Measurements from ENCODE around the gene GNAI3.

GNAI3 gene

DNA sequence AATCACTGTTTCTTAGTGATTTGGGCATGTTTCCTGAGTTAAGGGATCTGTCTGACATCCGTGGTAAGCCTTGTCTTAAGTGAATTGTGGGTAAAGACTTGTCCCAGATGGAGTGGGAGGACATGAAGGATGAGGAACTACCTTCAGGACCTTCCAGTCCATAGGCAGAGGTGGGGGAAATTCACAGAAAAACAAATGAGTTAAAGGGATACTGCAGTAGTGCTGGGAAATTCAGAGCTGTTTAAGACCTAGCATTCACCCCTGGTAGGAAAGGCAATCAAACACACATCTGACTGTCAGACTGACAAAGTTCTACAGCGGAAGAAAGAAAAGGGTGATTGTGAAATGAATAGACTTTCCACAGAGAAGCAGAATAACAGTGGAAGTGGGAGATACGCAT lies 68.0 kb downstream of the GNAI3 start:
- TF ChIP-seq, protein P1, sequence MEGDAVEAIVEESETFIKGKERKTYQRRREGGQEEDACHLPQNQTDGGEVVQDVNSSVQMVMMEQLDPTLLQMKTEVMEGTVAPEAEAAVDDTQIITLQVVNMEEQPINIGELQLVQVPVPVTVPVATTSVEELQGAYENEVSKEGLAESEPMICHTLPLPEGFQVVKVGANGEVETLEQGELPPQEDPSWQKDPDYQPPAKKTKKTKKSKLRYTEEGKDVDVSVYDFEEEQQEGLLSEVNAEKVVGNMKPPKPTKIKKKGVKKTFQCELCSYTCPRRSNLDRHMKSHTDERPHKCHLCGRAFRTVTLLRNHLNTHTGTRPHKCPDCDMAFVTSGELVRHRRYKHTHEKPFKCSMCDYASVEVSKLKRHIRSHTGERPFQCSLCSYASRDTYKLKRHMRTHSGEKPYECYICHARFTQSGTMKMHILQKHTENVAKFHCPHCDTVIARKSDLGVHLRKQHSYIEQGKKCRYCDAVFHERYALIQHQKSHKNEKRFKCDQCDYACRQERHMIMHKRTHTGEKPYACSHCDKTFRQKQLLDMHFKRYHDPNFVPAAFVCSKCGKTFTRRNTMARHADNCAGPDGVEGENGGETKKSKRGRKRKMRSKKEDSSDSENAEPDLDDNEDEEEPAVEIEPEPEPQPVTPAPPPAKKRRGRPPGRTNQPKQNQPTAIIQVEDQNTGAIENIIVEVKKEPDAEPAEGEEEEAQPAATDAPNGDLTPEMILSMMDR (IDR thresholded peaks at IDR 0.05; ENCODE audit: low read depth, low read length, missing control alignments): no peak
- DNase-seq: no peak
- no peaks in the 10 kb centered on the region for H3K36me3 ChIP-seq (replicated peaks)
- in situ Hi-C loops (cut with HindIII; ENCODE audit: low pct_ligation_motif_present, low sequenced_read_pairs): no loop called here
- H3K27ac ChIP-seq: peak overlapping the region; percentile 87
- H3K27me3 ChIP-seq (replicated peaks): no peaks in the 10 kb centered on the region
- no peak overlapping the region for H3K4me3 ChIP-seq (ENCODE audit: low read depth, low read length)

DNA sequence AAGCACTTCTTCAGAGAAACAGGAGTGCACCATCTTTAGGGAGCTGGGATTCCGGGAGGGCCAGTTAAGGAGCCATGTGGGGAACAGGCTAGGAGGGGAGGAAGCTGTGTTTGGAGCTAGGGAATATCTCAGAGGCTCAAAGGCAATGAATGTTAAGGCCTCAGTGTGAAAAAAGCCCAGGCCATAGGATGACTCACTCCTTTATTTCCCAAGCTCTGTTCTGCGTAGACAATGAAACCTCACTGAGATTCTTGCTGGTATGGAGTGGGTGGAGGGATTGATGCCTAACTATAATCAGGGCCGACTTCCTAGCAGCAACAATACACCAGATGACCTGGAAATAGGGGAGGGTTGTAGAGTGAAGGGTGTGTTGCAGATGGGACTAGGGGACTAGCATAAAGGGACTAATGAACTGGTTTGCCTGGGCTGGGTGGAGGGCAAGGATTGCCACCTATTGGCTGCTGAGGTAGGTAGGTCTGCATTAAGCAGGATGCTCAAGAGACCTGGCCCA lies 68.9 kb downstream of the GNAI3 start:
- DNase-seq: peak; percentile 92
- Histone ChIP-seq H3K27me3 (replicated peaks) (no peaks in the 10 kb centered on the region), H3K4me3 (ENCODE audit: low read depth, low read length) (no peak overlapping the region), H3K27ac (peak overlapping the region; percentile 87), H3K36me3 (replicated peaks) (no peaks in the 10 kb centered on the region)
- in situ Hi-C loops (cut with HindIII; ENCODE audit: low pct_ligation_motif_present, low sequenced_read_pairs): no loop called here
- TF ChIP-seq, protein P1 (IDR thresholded peaks at IDR 0.05; ENCODE audit: low read depth, low read length, missing control alignments): no peak

DNA sequence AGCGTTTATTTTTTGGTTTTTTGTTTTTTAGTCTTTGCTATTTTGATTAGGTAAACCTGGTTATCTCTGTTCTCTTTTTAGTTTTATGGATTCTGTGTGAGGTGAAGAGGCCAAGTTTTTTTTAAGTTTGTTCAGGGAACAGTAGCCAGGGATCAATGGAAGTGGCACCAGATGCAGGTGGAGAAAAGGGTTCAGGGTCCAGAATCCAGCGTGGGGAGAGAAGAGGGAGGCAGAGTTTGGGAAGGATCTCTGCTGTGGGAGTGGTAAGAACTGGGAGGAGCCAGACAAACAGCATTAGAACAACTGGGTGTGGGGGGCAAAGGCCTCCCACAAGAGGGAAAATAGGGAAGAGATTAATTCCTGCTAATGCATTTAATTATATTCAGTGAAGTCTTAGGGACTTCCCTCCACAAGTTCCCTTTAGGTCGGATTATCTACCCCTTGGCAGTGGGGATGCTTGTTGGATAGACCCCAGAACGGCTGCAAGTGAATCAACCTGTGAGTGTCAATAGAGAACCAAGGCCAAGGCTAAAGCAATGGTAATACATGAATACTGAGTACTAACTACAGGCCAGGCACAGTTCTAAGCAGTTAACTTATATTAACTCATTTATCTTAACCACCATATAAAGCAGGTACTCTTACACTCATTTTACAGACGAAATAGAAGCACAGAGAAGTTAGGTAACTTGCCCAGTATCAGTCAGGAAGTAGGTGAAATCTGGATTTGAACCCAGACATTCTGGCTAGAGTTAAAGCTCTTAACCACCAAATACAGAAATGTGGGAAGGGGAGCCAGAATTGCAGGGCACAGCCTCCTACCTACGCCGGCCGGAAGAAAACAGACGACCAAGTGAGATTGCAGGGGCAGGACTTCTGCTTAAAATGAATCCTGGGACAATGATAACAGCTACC lies 70.5 kb downstream of the GNAI3 start:
- H3K36me3 ChIP-seq (replicated peaks): no peaks in the 10 kb centered on the region
- no peak for DNase-seq
- in situ Hi-C loops (cut with HindIII; ENCODE audit: low pct_ligation_motif_present, low sequenced_read_pairs): no loop called here
- no peaks in the 10 kb centered on the region for H3K27me3 ChIP-seq (replicated peaks)
- TF ChIP-seq, protein P1 (IDR thresholded peaks at IDR 0.05; ENCODE audit: low read depth, low read length, missing control alignments): no peak
- peak overlapping the region; percentile 90 for H3K27ac ChIP-seq
- H3K4me3 ChIP-seq (ENCODE audit: low read depth, low read length): peak overlapping the region; percentile 75

DNA sequence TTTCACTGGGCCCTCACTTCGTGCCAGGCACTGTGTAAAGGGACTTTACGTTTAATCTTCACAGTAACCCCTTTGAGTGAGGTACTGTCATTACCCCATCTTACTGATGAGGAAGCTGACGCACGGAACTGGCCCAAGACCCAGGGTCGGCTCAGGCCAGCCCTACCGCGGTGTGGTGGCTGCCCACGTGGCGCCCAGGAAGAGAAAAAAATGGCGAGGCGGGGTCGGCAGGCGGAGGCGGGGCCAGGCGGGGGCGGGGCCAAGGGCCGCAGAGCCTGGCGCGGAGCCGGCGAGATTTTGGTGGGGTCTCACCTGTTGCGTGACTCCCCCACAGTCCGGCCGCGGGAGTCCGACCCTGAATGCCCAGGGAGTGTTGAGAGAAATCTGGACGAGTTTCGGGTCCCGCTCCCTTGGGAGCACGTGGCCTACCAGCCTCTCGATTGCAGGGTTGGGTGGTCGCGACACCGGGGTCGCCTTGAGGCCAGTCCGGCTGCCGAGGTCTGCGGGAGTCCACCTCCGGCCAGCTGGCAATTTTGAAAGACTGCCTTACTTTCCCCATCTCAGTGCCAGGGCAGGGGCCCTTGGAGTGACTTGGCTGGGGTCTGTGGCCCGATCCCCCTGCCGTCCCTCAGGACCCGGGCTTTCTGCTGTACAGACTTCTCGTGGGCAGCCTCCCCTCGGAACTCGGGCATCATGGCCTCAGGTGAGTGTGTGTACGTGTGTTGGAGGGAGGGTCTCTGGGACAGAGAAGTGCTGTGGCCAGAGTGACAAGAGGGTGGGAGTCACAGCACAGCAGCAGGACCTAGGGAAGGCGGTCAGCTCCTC lies 71.4 kb downstream of the GNAI3 start, which contains the start of the genes AMPD2 and GNAT2:
AMPD2 (plus strand) TSS at position 262 of the 825 bp plus-strand sequence. CDS start 1,339 bp downstream, outside the sequence.
GNAT2 (minus strand) TSS at position 41 of the 825 bp plus-strand sequence. CDS start 6,746 bp downstream, outside the sequence.
- Histone ChIP-seq H3K36me3 (replicated peaks) (no peaks in the 10 kb centered on the region), H3K27me3 (replicated peaks) (no peaks in the 10 kb centered on the region), H3K4me3 (ENCODE audit: low read depth, low read length) (peak within 1 kb of the TSS; percentile 75), H3K27ac (peak within 1 kb of the TSS; percentile 90)
- DNase-seq: peak; percentile 79
- TF ChIP-seq, protein P1 (IDR thresholded peaks at IDR 0.05; ENCODE audit: low read depth, low read length, missing control alignments): no peak
- in situ Hi-C loops (cut with HindIII; ENCODE audit: low pct_ligation_motif_present, low sequenced_read_pairs): no loop called here

DNA sequence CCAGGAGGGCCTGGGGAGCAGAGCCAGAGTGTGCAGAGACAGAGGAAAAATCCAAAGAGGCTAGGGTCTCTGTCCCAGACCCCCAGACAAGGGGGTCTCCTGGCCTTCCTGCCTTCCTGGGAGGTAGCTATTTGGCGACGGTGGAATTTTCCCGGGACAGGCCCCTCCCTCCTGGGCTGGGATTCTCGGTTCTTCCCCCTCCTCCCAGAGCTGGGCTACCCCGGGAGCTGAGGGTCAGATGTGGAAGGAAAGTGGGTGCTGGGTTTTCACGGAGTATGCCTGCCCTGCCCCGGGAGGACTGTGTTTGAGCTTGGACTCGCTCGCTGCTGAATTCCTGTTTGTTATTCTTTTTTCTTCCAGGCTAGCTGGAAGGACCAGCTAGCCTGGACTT lies 72.0 kb downstream of the GNAI3 start:
- Histone ChIP-seq H3K27me3 (replicated peaks) (no peaks in the 10 kb centered on the region), H3K27ac (peak overlapping the region; percentile 90), H3K4me3 (ENCODE audit: low read depth, low read length) (peak overlapping the region; percentile 75), H3K36me3 (replicated peaks) (no peaks in the 10 kb centered on the region)
- DNase-seq: peak; percentile 49
- in situ Hi-C loops (cut with HindIII; ENCODE audit: low pct_ligation_motif_present, low sequenced_read_pairs): no loop called here
- TF ChIP-seq, protein P1 (IDR thresholded peaks at IDR 0.05; ENCODE audit: low read depth, low read length, missing control alignments): no peak
